Measurements from ENCODE around the gene DARS2.

Gene DARS2

GRCh38 chr1:173884701-173885100, 60.2 kb downstream of the DARS2 start:
- no peak overlapping the region for H2AK5ac ChIP-seq (ENCODE audit: low read length, severe bottlenecking)
- no peak overlapping the region for H2AFZ ChIP-seq (ENCODE audit: low read depth, low read length)
- no peak overlapping the region for H2BK15ac ChIP-seq (ENCODE audit: low read depth, poor library complexity, severe bottlenecking)
- no peak overlapping the region for H3K4ac ChIP-seq (ENCODE audit: low read depth in 1 of 2, low read length in 2 of 2)
- H2BK120ac ChIP-seq (ENCODE audit: low read depth, low read length): no peak overlapping the region
- H3K18ac ChIP-seq (ENCODE audit: low read depth in 1 of 2, low read length in 2 of 2): no peak overlapping the region
- 98% methylated on average over 5 of the region's 5 CpGs for WGBS
- H3K14ac ChIP-seq (ENCODE audit: low read length in 2 of 2): no peak overlapping the region
- no peak overlapping the region for H3K9ac ChIP-seq (ENCODE audit: low read length)
- H3K4me2 ChIP-seq (ENCODE audit: low read length, poor library complexity, severe bottlenecking): no peak overlapping the region
- peaks cover 16% of the 10 kb centered on the region for H3K79me1 ChIP-seq (replicated peaks; ENCODE audit: low read length, poor library complexity, severe bottlenecking)
- no peak for DNase-seq
- H2BK5ac ChIP-seq (ENCODE audit: low read depth, low read length, poor library complexity, severe bottlenecking): no peak overlapping the region
- no peaks in the 10 kb centered on the region for H3K4me1 ChIP-seq (ENCODE audit: control insufficient read depth, insufficient read depth, low read depth, low read length)
- H4K91ac ChIP-seq (ENCODE audit: low read length): no peak overlapping the region
- H2BK12ac ChIP-seq (ENCODE audit: low read length in 2 of 2): no peak overlapping the region
- no peak overlapping the region for H3K23ac ChIP-seq (ENCODE audit: low read length in 2 of 2)
- H3K4me3 ChIP-seq (ENCODE audit: insufficient read depth in 1 of 2, low read depth in 1 of 2, low read length in 2 of 2): no peak overlapping the region
- H4K8ac ChIP-seq (ENCODE audit: low read length): no peak overlapping the region
- H3K36me3 ChIP-seq (ENCODE audit: control insufficient read depth in 1 of 2, insufficient read depth in 2 of 2, low read depth in 1 of 2, low read length in 2 of 2): peaks cover 11 to 49% of the 10 kb centered on the region in 2 experiments
- H3K27ac ChIP-seq (ENCODE audit: low read length, poor library complexity, severe bottlenecking): no peak overlapping the region
- H3K27me3 ChIP-seq (ENCODE audit: control insufficient read depth in 1 of 2, insufficient read depth in 1 of 2, low read length in 2 of 2): no peaks in the 10 kb centered on the region
- no peaks in the 10 kb centered on the region for H3K9me3 ChIP-seq (ENCODE audit: control insufficient read depth, low read length)

DNA sequence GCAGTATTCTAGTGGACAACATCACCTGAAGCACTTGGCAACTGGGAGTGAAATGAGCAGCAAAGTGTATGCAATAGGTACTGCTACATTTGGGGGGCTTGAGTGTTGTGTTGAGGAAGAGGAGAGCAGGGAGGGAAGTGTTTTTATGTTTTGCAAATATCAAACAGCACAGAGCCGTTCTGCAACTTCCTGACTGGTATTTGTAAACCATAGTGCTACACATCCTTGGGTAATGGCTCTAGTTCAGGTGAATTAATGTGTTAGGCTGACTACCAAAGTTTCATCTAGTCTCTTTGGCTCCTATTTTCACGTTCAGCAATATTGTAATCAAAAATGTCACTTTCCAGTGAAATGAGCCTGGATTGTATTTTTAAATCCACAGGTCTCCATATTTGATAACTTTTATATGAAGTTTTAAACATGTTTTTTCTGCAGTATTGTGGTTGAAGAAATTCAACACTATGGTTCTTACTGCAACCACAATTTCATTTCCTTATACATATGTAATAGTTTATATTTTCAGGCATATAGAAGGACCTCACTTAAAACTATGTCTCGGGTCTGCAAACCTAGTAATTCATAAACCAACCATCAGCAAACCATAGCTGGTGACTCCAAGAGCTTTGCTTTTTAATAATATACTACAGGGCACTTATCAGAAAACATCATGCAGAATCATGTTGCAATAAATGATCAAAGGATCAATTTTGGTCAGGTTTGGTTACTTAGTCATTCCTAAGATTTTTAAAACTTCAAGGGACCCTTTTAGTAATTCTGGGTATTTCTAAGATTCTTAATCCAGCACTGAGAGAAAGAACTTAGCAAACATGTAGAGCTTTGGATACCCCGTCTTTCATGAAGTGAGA, 62.5 kb downstream of the DARS2 start:
- Histone ChIP-seq H4K8ac (ENCODE audit: low read length) (no peak overlapping the region), H3K4me3 (ENCODE audit: insufficient read depth in 1 of 2, low read depth in 1 of 2, low read length in 2 of 2) (no peak overlapping the region), H3K14ac (ENCODE audit: low read length in 2 of 2) (no peak overlapping the region)

DNA sequence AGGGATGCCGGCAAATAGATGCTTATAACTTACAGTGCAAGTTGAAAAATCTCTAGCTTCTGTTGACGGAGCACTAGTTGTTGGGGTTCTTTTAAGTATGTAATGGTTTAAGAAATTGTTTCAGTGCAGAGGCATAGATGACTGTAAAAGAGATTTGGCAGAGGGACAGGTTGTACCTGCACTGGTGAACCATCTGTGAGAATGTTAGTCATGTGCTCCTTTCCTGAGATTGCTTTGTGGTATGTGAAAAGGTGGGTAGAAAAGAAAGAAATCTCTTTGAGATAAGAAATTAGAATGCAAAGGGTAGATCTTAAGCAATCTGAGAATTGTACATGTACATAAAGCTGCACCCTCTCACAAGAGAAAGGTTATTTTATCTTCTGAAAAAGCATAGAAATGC, 63.2 kb downstream of the DARS2 start:
- H2BK12ac ChIP-seq (ENCODE audit: low read length in 2 of 2): no peak overlapping the region
- H3K9ac ChIP-seq (ENCODE audit: low read length): no peak overlapping the region
- peaks cover 11 to 50% of the 10 kb centered on the region in 2 experiments for H3K36me3 ChIP-seq (ENCODE audit: control insufficient read depth in 1 of 2, insufficient read depth in 2 of 2, low read depth in 1 of 2, low read length in 2 of 2)
- no peaks in the 10 kb centered on the region for H3K27me3 ChIP-seq (ENCODE audit: control insufficient read depth in 1 of 2, insufficient read depth in 1 of 2, low read length in 2 of 2)
- H3K9me3 ChIP-seq (ENCODE audit: control insufficient read depth, low read length): no peaks in the 10 kb centered on the region
- H2BK5ac ChIP-seq (ENCODE audit: low read depth, low read length, poor library complexity, severe bottlenecking): no peak overlapping the region
- no peak for DNase-seq
- H4K91ac ChIP-seq (ENCODE audit: low read length): no peak overlapping the region
- no peaks in the 10 kb centered on the region for H3K4me1 ChIP-seq (ENCODE audit: control insufficient read depth, insufficient read depth, low read depth, low read length)
- no peak overlapping the region for H4K8ac ChIP-seq (ENCODE audit: low read length)
- H3K27ac ChIP-seq (ENCODE audit: low read length, poor library complexity, severe bottlenecking): no peak overlapping the region
- H2AFZ ChIP-seq (ENCODE audit: low read depth, low read length): no peak overlapping the region
- H3K18ac ChIP-seq (ENCODE audit: low read depth in 1 of 2, low read length in 2 of 2): no peak overlapping the region
- no peak overlapping the region for H3K4me2 ChIP-seq (ENCODE audit: low read length, poor library complexity, severe bottlenecking)
- WGBS: 100% methylated on average over 2 of the region's 2 CpGs
- H2BK15ac ChIP-seq (ENCODE audit: low read depth, poor library complexity, severe bottlenecking): no peak overlapping the region
- H2BK120ac ChIP-seq (ENCODE audit: low read depth, low read length): no peak overlapping the region
- H3K14ac ChIP-seq (ENCODE audit: low read length in 2 of 2): no peak overlapping the region
- no peak overlapping the region for H2AK5ac ChIP-seq (ENCODE audit: low read length, severe bottlenecking)
- H3K4ac ChIP-seq (ENCODE audit: low read depth in 1 of 2, low read length in 2 of 2): no peak overlapping the region
- H3K4me3 ChIP-seq (ENCODE audit: insufficient read depth in 1 of 2, low read depth in 1 of 2, low read length in 2 of 2): no peak overlapping the region
- H3K79me1 ChIP-seq (replicated peaks; ENCODE audit: low read length, poor library complexity, severe bottlenecking): peaks cover 18% of the 10 kb centered on the region
- H3K23ac ChIP-seq (ENCODE audit: low read length in 2 of 2): no peak overlapping the region

More for the DNA sequence above, 62.5 kb downstream of the DARS2 start:
- WGBS: 79% methylated on average over 2 of the region's 4 CpGs
- no peak overlapping the region for H2AFZ ChIP-seq (ENCODE audit: low read depth, low read length)
- H3K9me3 ChIP-seq (ENCODE audit: control insufficient read depth, low read length): no peaks in the 10 kb centered on the region
- no peak overlapping the region for H2BK120ac ChIP-seq (ENCODE audit: low read depth, low read length)
- H3K23ac ChIP-seq (ENCODE audit: low read length in 2 of 2): no peak overlapping the region
- H2BK5ac ChIP-seq (ENCODE audit: low read depth, low read length, poor library complexity, severe bottlenecking): no peak overlapping the region
- H2BK15ac ChIP-seq (ENCODE audit: low read depth, poor library complexity, severe bottlenecking): no peak overlapping the region
- H3K36me3 ChIP-seq (ENCODE audit: control insufficient read depth in 1 of 2, insufficient read depth in 2 of 2, low read depth in 1 of 2, low read length in 2 of 2): peaks cover 11 to 50% of the 10 kb centered on the region in 2 experiments
- DNase-seq: no peak
- H2AK5ac ChIP-seq (ENCODE audit: low read length, severe bottlenecking): no peak overlapping the region
- H3K79me1 ChIP-seq (replicated peaks; ENCODE audit: low read length, poor library complexity, severe bottlenecking): peaks cover 18% of the 10 kb centered on the region
- H3K18ac ChIP-seq (ENCODE audit: low read depth in 1 of 2, low read length in 2 of 2): no peak overlapping the region
- no peak overlapping the region for H3K27ac ChIP-seq (ENCODE audit: low read length, poor library complexity, severe bottlenecking)
- H4K91ac ChIP-seq (ENCODE audit: low read length): no peak overlapping the region
- no peak overlapping the region for H3K9ac ChIP-seq (ENCODE audit: low read length)
- H3K4ac ChIP-seq (ENCODE audit: low read depth in 1 of 2, low read length in 2 of 2): no peak overlapping the region
- H2BK12ac ChIP-seq (ENCODE audit: low read length in 2 of 2): no peak overlapping the region
- no peak overlapping the region for H3K4me2 ChIP-seq (ENCODE audit: low read length, poor library complexity, severe bottlenecking)
- no peaks in the 10 kb centered on the region for H3K4me1 ChIP-seq (ENCODE audit: control insufficient read depth, insufficient read depth, low read depth, low read length)
- H3K27me3 ChIP-seq (ENCODE audit: control insufficient read depth in 1 of 2, insufficient read depth in 1 of 2, low read length in 2 of 2): no peaks in the 10 kb centered on the region

- no peak overlapping the region for H3K23ac ChIP-seq (ENCODE audit: low read length in 2 of 2)
Observed at GRCh38 chr1:173888749-173889148, 64.3 kb downstream of the DARS2 start.

More at GRCh38 chr1:173888749-173889148, 64.3 kb downstream of the DARS2 start:
- H3K4me1 ChIP-seq (ENCODE audit: control insufficient read depth, insufficient read depth, low read depth, low read length): no peaks in the 10 kb centered on the region
- H2AFZ ChIP-seq (ENCODE audit: low read depth, low read length): no peak overlapping the region
- peaks cover 21% of the 10 kb centered on the region for H3K79me1 ChIP-seq (replicated peaks; ENCODE audit: low read length, poor library complexity, severe bottlenecking)
- H3K18ac ChIP-seq (ENCODE audit: low read depth in 1 of 2, low read length in 2 of 2): no peak overlapping the region
- no peak overlapping the region for H3K4me3 ChIP-seq (ENCODE audit: insufficient read depth in 1 of 2, low read depth in 1 of 2, low read length in 2 of 2)
- H4K91ac ChIP-seq (ENCODE audit: low read length): no peak overlapping the region
- H3K9me3 ChIP-seq (ENCODE audit: control insufficient read depth, low read length): no peaks in the 10 kb centered on the region
- no peak for DNase-seq
- no peak overlapping the region for H3K27ac ChIP-seq (ENCODE audit: low read length, poor library complexity, severe bottlenecking)
- H3K4me2 ChIP-seq (ENCODE audit: low read length, poor library complexity, severe bottlenecking): no peak overlapping the region
- H3K36me3 ChIP-seq (ENCODE audit: control insufficient read depth in 1 of 2, insufficient read depth in 2 of 2, low read depth in 1 of 2, low read length in 2 of 2): peaks cover 11 to 50% of the 10 kb centered on the region in 2 experiments
- H4K8ac ChIP-seq (ENCODE audit: low read length): no peak overlapping the region
- no peak overlapping the region for H2BK15ac ChIP-seq (ENCODE audit: low read depth, poor library complexity, severe bottlenecking)
- no peak overlapping the region for H3K4ac ChIP-seq (ENCODE audit: low read depth in 1 of 2, low read length in 2 of 2)
- H3K27me3 ChIP-seq (ENCODE audit: control insufficient read depth in 1 of 2, insufficient read depth in 1 of 2, low read length in 2 of 2): no peaks in the 10 kb centered on the region
- H3K14ac ChIP-seq (ENCODE audit: low read length in 2 of 2): no peak overlapping the region
- no peak overlapping the region for H2BK5ac ChIP-seq (ENCODE audit: low read depth, low read length, poor library complexity, severe bottlenecking)
- H2BK12ac ChIP-seq (ENCODE audit: low read length in 2 of 2): no peak overlapping the region
- H2BK120ac ChIP-seq (ENCODE audit: low read depth, low read length): no peak overlapping the region
- no peak overlapping the region for H3K9ac ChIP-seq (ENCODE audit: low read length)
- H2AK5ac ChIP-seq (ENCODE audit: low read length, severe bottlenecking): no peak overlapping the region
